ENCODE results near the gene IGLL1. TPM values are rescaled to one million over a fixed set of nuclear protein-coding genes. Genes with fewer than 3 reads are reported as not detected.
A peak's percentile ranks its signal among the peaks of the same experiment; 100 is the strongest.

The IGLL1 gene
- total and polyA plus RNA-seq, 10 donors, result 0.26 TPM; not detected in 9

DNA sequence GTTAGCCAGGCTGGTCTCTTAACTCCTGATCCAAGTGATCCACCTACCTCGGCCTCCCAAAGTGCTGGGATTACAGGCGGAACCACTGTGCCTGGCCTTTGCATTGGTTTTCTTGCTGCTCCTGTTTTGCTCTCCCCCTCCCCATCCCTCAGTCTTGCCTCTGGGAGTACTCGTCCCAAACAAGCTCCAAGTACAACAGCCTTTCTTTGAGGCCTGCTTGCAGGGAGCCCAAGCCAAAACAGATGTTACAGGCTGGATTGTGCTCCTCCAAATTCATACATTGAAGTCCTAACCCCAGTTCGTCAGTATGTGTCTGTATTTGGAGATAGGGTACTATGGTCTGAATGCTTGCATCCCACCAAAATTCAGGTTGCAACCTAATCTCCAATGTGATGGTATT lies 8.6 kb downstream of the IGLL1 start:
- intact Hi-C loops (cut with DNase I; ENCODE audit: low total_unique reads), result no loop called here
- Histone ChIP-seq H3K36me3 (no peaks in the 10 kb centered on the region), H3K9me3 (no peaks in the 10 kb centered on the region), H3K27me3 (replicated peaks in 1 of 7) (peaks cover 0 to 23% (median 6%) of the 10 kb centered on the region in 7 donors), H3K27ac (no peak overlapping the region), H3K4me3 (no peak overlapping the region), H3K4me1 (peaks cover 0 to 10% (median 3%) of the 10 kb centered on the region in 6 donors)
- DNase-seq, result peak; percentile 42
- TF ChIP-seq, protein P1, sequence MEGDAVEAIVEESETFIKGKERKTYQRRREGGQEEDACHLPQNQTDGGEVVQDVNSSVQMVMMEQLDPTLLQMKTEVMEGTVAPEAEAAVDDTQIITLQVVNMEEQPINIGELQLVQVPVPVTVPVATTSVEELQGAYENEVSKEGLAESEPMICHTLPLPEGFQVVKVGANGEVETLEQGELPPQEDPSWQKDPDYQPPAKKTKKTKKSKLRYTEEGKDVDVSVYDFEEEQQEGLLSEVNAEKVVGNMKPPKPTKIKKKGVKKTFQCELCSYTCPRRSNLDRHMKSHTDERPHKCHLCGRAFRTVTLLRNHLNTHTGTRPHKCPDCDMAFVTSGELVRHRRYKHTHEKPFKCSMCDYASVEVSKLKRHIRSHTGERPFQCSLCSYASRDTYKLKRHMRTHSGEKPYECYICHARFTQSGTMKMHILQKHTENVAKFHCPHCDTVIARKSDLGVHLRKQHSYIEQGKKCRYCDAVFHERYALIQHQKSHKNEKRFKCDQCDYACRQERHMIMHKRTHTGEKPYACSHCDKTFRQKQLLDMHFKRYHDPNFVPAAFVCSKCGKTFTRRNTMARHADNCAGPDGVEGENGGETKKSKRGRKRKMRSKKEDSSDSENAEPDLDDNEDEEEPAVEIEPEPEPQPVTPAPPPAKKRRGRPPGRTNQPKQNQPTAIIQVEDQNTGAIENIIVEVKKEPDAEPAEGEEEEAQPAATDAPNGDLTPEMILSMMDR (IDR thresholded peaks at IDR 0.05 in 8 of 11, conservative IDR thresholded peaks at IDR 0.05 in 3 of 11), result no peak
- TF ChIP-seq POLR2AphosphoS5 (IDR thresholded peaks at IDR 0.05) (no peak), POLR2A (IDR thresholded peaks at IDR 0.05) (no peak)
- 82 to 93% (median 91%) methylated on average over 4 of the region's 4 CpGs for WGBS, 5 donors

DNA sequence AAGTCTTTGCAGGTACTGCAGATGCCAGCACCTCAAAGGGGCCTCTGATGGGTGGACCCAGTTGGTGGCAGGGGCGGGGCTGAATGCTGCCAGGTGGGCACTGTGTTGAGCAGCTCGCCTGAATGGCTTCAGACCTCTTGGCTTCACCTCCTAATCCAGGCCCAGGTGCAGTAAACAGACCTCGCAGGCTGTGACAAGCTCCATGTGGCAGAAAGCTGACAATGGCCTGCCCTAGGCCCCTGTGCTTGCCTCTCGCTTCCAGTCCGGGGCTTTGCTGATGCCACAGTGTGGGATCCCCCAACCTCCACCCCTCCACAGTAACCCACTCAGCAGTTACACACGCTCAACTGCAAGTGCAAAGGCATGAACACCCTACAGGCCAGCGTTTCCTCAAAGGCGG lies 9.4 kb downstream of the IGLL1 start:
- Histone ChIP-seq H3K9me3 (no peaks in the 10 kb centered on the region), H3K27ac (no peak overlapping the region), H3K4me1 (peaks cover 0 to 18% (median 11%) of the 10 kb centered on the region in 6 donors), H3K27me3 (replicated peaks in 1 of 7) (peaks cover 0 to 27% (median 13%) of the 10 kb centered on the region in 7 donors), H3K4me3 (no peak overlapping the region), H3K36me3 (no peaks in the 10 kb centered on the region)
- intact Hi-C loops (cut with DNase I; ENCODE audit: low total_unique reads), result no loop called here
- 78 to 90% (median 80%) methylated on average over 7 to 8 of the region's 8 CpGs for WGBS, 5 donors
- TF ChIP-seq POLR2AphosphoS5 (IDR thresholded peaks at IDR 0.05), result no peak
- no peak for TF ChIP-seq POLR2A (IDR thresholded peaks at IDR 0.05)
- TF ChIP-seq, protein P1 (IDR thresholded peaks at IDR 0.05 in 8 of 11, conservative IDR thresholded peaks at IDR 0.05 in 3 of 11), result no peak
- DNase-seq, result peak; percentile 53

DNA sequence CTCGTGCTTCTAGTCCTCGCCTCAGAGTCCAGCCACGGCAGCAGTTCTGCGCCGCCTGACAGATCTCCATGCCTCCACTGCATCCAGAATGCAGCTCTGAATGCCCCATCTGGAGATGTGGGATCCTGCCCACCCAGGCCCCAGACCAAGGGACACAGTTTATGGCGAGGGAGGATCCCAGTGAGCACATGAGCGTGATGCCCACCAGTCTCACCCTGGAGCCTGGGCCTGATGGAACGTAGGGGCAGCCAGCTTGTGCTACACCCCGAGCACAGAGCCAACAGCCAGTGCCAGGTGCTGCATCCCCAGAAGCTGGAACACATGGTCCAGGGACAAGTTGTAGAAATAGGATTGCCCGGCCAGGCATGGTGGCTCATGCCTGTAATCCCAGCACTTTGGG lies 10.4 kb downstream of the IGLL1 start:
- peak; percentile 49 for DNase-seq
- Histone ChIP-seq H3K27me3 (replicated peaks in 1 of 7) (peaks cover 0 to 36% (median 20%) of the 10 kb centered on the region in 7 donors), H3K4me3 (no peak overlapping the region), H3K27ac (no peak overlapping the region), H3K9me3 (no peaks in the 10 kb centered on the region), H3K36me3 (no peaks in the 10 kb centered on the region), H3K4me1 (peaks cover 0 to 23% (median 16%) of the 10 kb centered on the region in 6 donors)
- no peak for TF ChIP-seq POLR2AphosphoS5 (IDR thresholded peaks at IDR 0.05)
- no peak for TF ChIP-seq POLR2A (IDR thresholded peaks at IDR 0.05)
- TF ChIP-seq, protein P1 (IDR thresholded peaks at IDR 0.05 in 8 of 11, conservative IDR thresholded peaks at IDR 0.05 in 3 of 11), result no peak
- 93 to 96% (median 95%) methylated on average over 5 to 10 of the region's 10 CpGs for whole genome bisulfite sequencing, 5 donors
- intact Hi-C loops (cut with DNase I; ENCODE audit: low total_unique reads), result no loop called here

DNA sequence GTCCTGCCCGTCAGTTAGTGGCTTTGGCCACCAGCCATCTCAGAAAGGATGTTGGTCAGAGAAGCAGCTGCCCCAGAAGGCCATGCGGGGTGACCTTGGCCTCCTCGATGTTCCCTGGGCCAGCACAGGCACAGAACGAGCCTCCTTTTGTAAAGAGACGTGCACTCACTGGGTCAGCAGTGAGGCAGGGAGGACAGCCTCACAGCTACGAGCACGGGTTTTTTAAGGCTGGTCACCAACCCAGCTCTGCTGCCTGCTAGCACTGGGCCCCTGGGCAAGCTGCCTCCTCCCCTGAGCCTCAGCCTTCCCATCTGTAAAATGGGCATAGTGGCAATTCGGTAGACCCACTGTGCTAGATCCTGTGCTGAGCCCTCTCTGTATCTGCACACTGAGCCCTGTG lies 10.8 kb downstream of the IGLL1 start:
- H3K27me3 ChIP-seq (replicated peaks in 1 of 7), result peaks cover 0 to 41% (median 24%) of the 10 kb centered on the region in 7 donors
- intact Hi-C loops (cut with DNase I; ENCODE audit: low total_unique reads), result no loop called here
- 69 to 77% (median 72%) methylated on average over 7 to 8 of the region's 8 CpGs; no CpG with 5 or more reads in 1 of the 5 donors for WGBS, 5 donors
- TF ChIP-seq POLR2AphosphoS5 (IDR thresholded peaks at IDR 0.05), result no peak
- no peak for TF ChIP-seq POLR2A (IDR thresholded peaks at IDR 0.05)
- TF ChIP-seq, protein P1 (IDR thresholded peaks at IDR 0.05 in 8 of 11, conservative IDR thresholded peaks at IDR 0.05 in 3 of 11), result no peak
- H3K36me3 ChIP-seq, result no peaks in the 10 kb centered on the region
- H3K4me1 ChIP-seq, result peaks cover 0 to 23% (median 16%) of the 10 kb centered on the region in 6 donors
- H3K4me3 ChIP-seq, result no peak overlapping the region
- no peak overlapping the region for H3K27ac ChIP-seq
- no peaks in the 10 kb centered on the region for H3K9me3 ChIP-seq
- peak; percentile 42 for DNase-seq

Data from spleen (tissue), 11 donors.